CD14-positive monocyte (primary cell): ENCODE measurements around the gene PIK3IP1. TPM values are rescaled to one million over a fixed set of nuclear protein-coding genes. Genes with fewer than 3 reads are reported as not detected.
A peak's percentile ranks its signal among the peaks of the same experiment; 100 is the strongest.

ENCODE experiments used
- DNase-seq, 3 donors: peaks; one replicate each; pipeline ENCODE4 v3.0.0-alpha.2; 2011 to 2022
- H2AFZ ChIP-seq: 2 replicates; pipeline ENCODE4 v1.6.0; 2012; ENCODE audit warnings: mild to moderate bottlenecking, low read depth, low read length, inconsistent platforms; ENCODE audit not compliant: insufficient read depth, poor library complexity, severe bottlenecking
- H3K27ac ChIP-seq, 2 donors: 1 replicate in 1 of 2; 2 replicates in 1 of 2; pipeline ENCODE4 v1.5.1; 2012 to 2013; ENCODE audit warnings: low read length in 2 of 2, control low read depth in 1 of 2, inconsistent platforms in 1 of 2, low read depth in 1 of 2, mild to moderate bottlenecking in 1 of 2
- H3K27me3 ChIP-seq, 2 donors: one replicate each; pipeline versions ENCODE4 v1.6.0 to v1.6.1; 2011 to 2013; ENCODE audit warnings: low read length in 2 of 2; ENCODE audit not compliant: control insufficient read depth in 2 of 2, insufficient read depth in 2 of 2
- H3K36me3 ChIP-seq, 2 donors: replicated peaks in 1 of 2; 1 replicate in 1 of 2; 2 replicates in 1 of 2; pipeline versions ENCODE4 v1.5.1 to v1.6.1; 2012 to 2013; ENCODE audit warnings: low read length in 2 of 2, control low read depth in 1 of 2, inconsistent platforms in 1 of 2, mild to moderate bottlenecking in 1 of 2; ENCODE audit not compliant: insufficient read depth in 2 of 2, control insufficient read depth in 1 of 2
- H3K4me1 ChIP-seq, 2 donors: 1 replicate in 1 of 2; 2 replicates in 1 of 2; pipeline versions ENCODE4 v1.5.1 to v1.6.1; 2012 to 2013; ENCODE audit warnings: low read length in 2 of 2, control low read depth in 1 of 2, inconsistent platforms in 1 of 2, mild to moderate bottlenecking in 1 of 2, moderate library complexity in 1 of 2; ENCODE audit not compliant: insufficient read depth in 2 of 2, control insufficient read depth in 1 of 2
- H3K4me2 ChIP-seq: replicated peaks from 2 replicates; pipeline ENCODE3; 2012; ENCODE audit warnings: low read length, moderate library complexity, mild to moderate bottlenecking; ENCODE audit not compliant: poor library complexity, severe bottlenecking; ENCODE audit errors: extremely low read depth
- H3K4me3 ChIP-seq, 3 experiments: fragments of 200-600 bp in 1 of 3; sonication (generic) in 1 of 3; replicated peaks in 1 of 3; 1 replicate in 2 of 3; 2 replicates in 1 of 3; pipeline ENCODE4 v1.5.1; 2011 to 2013; ENCODE audit warnings: low read length in 3 of 3, mild to moderate bottlenecking in 3 of 3, control low read depth in 2 of 3, low read depth in 2 of 3, inconsistent platforms in 1 of 3, moderate library complexity in 1 of 3
- H3K79me2 ChIP-seq: 2 replicates; pipeline ENCODE4 v1.6.0; 2012; ENCODE audit warnings: mild to moderate bottlenecking, control low read depth, inconsistent platforms, low read length, moderate library complexity; ENCODE audit not compliant: insufficient read depth
- H3K9ac ChIP-seq: 2 replicates; pipeline ENCODE4 v1.6.0; 2017; ENCODE audit warnings: low read length, mild to moderate bottlenecking; ENCODE audit not compliant: insufficient read depth, poor library complexity, severe bottlenecking
- H3K9me3 ChIP-seq, 2 donors: replicated peaks in 1 of 2; 1 replicate in 1 of 2; 2 replicates in 1 of 2; pipeline versions ENCODE4 v1.5.1 to v1.6.1; 2012 to 2013; ENCODE audit warnings: low read length in 2 of 2, control low read depth in 1 of 2; ENCODE audit not compliant: control insufficient read depth in 1 of 2, insufficient read depth in 1 of 2
- H4K20me1 ChIP-seq: 2 replicates; pipeline ENCODE4 v1.6.0; 2012; ENCODE audit warnings: mild to moderate bottlenecking, low read length, control low read depth, moderate library complexity; ENCODE audit not compliant: insufficient read depth
- H3K27ac Mint-ChIP-seq, 7 donors: one replicate each; pipeline ENCODE4 v1.8.0; 2020; ENCODE audit warnings: mild to moderate bottlenecking in 7 of 7, mixed read lengths in 7 of 7, moderate library complexity in 6 of 7, inconsistent platforms in 2 of 7
- H3K27me3 Mint-ChIP-seq, 3 donors: one replicate each; pipeline ENCODE4 v1.8.0; 2021 to 2022; ENCODE audit warnings: low read depth in 3 of 3, mild to moderate bottlenecking in 3 of 3, mixed read lengths in 3 of 3, moderate library complexity in 3 of 3, inconsistent platforms in 1 of 3
- H3K36me3 Mint-ChIP-seq, 2 donors: one replicate each; pipeline ENCODE4 v1.8.0; 2020; ENCODE audit warnings: mixed read lengths in 2 of 2, inconsistent platforms in 1 of 2, mild to moderate bottlenecking in 1 of 2
- H3K4me1 Mint-ChIP-seq: one replicate; pipeline ENCODE4 v1.8.0; 2020; ENCODE audit warnings: mild to moderate bottlenecking, mixed read lengths
- H3K4me3 Mint-ChIP-seq, 2 donors: one replicate each; pipeline ENCODE4 v1.8.0; 2020; ENCODE audit warnings: mild to moderate bottlenecking in 2 of 2, mixed read lengths in 2 of 2, moderate library complexity in 1 of 2
- H3K9me3 Mint-ChIP-seq, 7 donors: one replicate each; pipeline ENCODE4 v1.8.0; 2020 to 2022; ENCODE audit warnings: mixed read lengths in 7 of 7, mild to moderate bottlenecking in 6 of 7, moderate library complexity in 6 of 7, inconsistent platforms in 2 of 7
- CTCF ChIP-seq: fragments of 200-600 bp; IDR thresholded peaks from one replicate; pipeline ENCODE4 v1.8.0; 2022; ENCODE audit warnings: antibody characterized with exemption, mild to moderate bottlenecking
- WGBS: methylation state at CpG from one replicate; pipeline ENCODE4 v1.1.5; 2013; ENCODE audit warnings: missing lambda C conversion rate; ENCODE audit not compliant: insufficient coverage; 5-methylcytosine and 5-hydroxymethylcytosine counted together
- intact Hi-C, 2 donors: fragments of 100-400 bp; cut with micrococcal nuclease; formaldehyde crosslinking; loops; one replicate each; pipeline versions ENCODE4 v1.15.0 to v1.15.1; 2023
- polyA plus RNA-seq, 3 donors: library from polyadenylated mRNA; depleted of rRNA in 1 of 3; unstranded in 2 of 3; stranded (reverse) in 1 of 3; fragments of 300-500 nt in 2 of 3; fragments of >200 nt in 1 of 3; fragmentation: Illumina TruSeq in 2 of 3; gene quantifications; 1 replicate in 2 of 3; 2 replicates in 1 of 3; pipeline ENCODE4 v1.2.3, GENCODE V29; 2012 to 2021

Gene PIK3IP1
- polyA plus RNA-seq, 3 donors: 21.8 to 37.3 (median 21.9) TPM

GRCh38 chr22:31289344-31289743 is 2.9 kb downstream of the PIK3IP1 start:
- peaks cover 32 to 39% of the 10 kb centered on the region in 2 donors for H3K36me3 Mint-ChIP-seq
- Histone ChIP-seq H4K20me1 (peaks cover 28% of the 10 kb centered on the region), H3K27me3 (no peaks in the 10 kb centered on the region), H3K27ac (peak overlapping the region; percentile 96 to 99), H2AFZ (no peak overlapping the region), H3K4me2 (peak overlapping the region; percentile 91), H3K36me3 (peaks cover 29 to 38% of the 10 kb centered on the region in 2 donors), H3K4me3 (peak overlapping the region in 2 of 3 experiments; percentile 68 to 96), H3K4me1 (peaks cover 62 to 85% of the 10 kb centered on the region in 2 donors), H3K9me3 (no peaks in the 10 kb centered on the region), H3K9ac (peak overlapping the region; percentile 84), H3K79me2 (peaks cover 9% of the 10 kb centered on the region)
- no peak for DNase-seq
- H3K9me3 Mint-ChIP-seq: peaks cover 0 to 1% (median 0%) of the 10 kb centered on the region in 7 donors
- H3K4me1 Mint-ChIP-seq: peaks cover 60% of the 10 kb centered on the region
- H3K4me3 Mint-ChIP-seq: peak overlapping the region; percentile 48 to 92
- H3K27ac Mint-ChIP-seq: peak overlapping the region; percentile 99 to 100 (median 99)
- H3K27me3 Mint-ChIP-seq: peaks cover 0 to 5% (median 3%) of the 10 kb centered on the region in 3 donors
- intact Hi-C loops: loop anchor here in 1 of 2 donors (5.0 kb wide), 1 partner anchor 77 kb away; the partner anchor contains the start of gene LIMK2
- TF ChIP-seq CTCF: no peak
- whole genome bisulfite sequencing: 85% methylated on average over 9 of the region's 13 CpGs

- H3K27ac ChIP-seq: peak overlapping the region; percentile 96 to 99
- peak in 2 of 3 donors; percentile 40 to 45 for DNase-seq
- H2AFZ ChIP-seq: no peak overlapping the region
- WGBS: 24% methylated on average over 5 of the region's 5 CpGs
- Mint-ChIP-seq H3K4me3 (peak overlapping the region; percentile 30 to 37), H3K4me1 (peaks cover 53% of the 10 kb centered on the region), H3K27ac (peak overlapping the region; percentile 46 to 99 (median 84)), H3K36me3 (peaks cover 36 to 44% of the 10 kb centered on the region in 2 donors), H3K9me3 (peaks cover 0 to 1% (median 0%) of the 10 kb centered on the region in 7 donors), H3K27me3 (peaks cover 0 to 5% (median 3%) of the 10 kb centered on the region in 3 donors)
- H4K20me1 ChIP-seq: peaks cover 31% of the 10 kb centered on the region
- peaks cover 55 to 79% of the 10 kb centered on the region in 2 donors for H3K4me1 ChIP-seq
- peaks cover 9% of the 10 kb centered on the region for H3K79me2 ChIP-seq
- H3K9me3 ChIP-seq: no peaks in the 10 kb centered on the region
- intact Hi-C loops: loop anchor here in 1 of 2 donors (5.0 kb wide), 1 partner anchor 76 kb away; the partner anchor contains the start of gene LIMK2
- peaks cover 32 to 45% of the 10 kb centered on the region in 2 donors for H3K36me3 ChIP-seq
- no peaks in the 10 kb centered on the region for H3K27me3 ChIP-seq
- peak overlapping the region; percentile 91 for H3K4me2 ChIP-seq
- peak overlapping the region in 1 of 3 experiments; percentile 96 for H3K4me3 ChIP-seq
- no peak overlapping the region for H3K9ac ChIP-seq
- no peak for TF ChIP-seq CTCF
Measured at GRCh38 chr22:31288496-31289240, 3.6 kb downstream of the PIK3IP1 start.
